Smooth muscle cell of the coronary artery (primary cell): ENCODE measurements around the gene AP3B2. TPM values are rescaled to one million over a fixed set of nuclear protein-coding genes. Genes with fewer than 3 reads are reported as not detected.

ENCODE experiments used
- total RNA-seq: library from RNA; depleted of rRNA; stranded (reverse); fragments of >200 nt; gene quantifications from 2 replicates; pipeline ENCODE4 v1.2.3, GENCODE V29; 2014; ENCODE audit warnings: low replicate concordance

AP3B2 gene
- total RNA-seq = under 0.01 and 1.1 TPM in 2 replicates

GRCh38 chr15:82709421-82710207 is at the start of gene AP3B2:
TSS of gene AP3B2 (minus strand) at chr15:82709875. CDS start at chr15:82709706, 169 bp downstream.

DNA sequence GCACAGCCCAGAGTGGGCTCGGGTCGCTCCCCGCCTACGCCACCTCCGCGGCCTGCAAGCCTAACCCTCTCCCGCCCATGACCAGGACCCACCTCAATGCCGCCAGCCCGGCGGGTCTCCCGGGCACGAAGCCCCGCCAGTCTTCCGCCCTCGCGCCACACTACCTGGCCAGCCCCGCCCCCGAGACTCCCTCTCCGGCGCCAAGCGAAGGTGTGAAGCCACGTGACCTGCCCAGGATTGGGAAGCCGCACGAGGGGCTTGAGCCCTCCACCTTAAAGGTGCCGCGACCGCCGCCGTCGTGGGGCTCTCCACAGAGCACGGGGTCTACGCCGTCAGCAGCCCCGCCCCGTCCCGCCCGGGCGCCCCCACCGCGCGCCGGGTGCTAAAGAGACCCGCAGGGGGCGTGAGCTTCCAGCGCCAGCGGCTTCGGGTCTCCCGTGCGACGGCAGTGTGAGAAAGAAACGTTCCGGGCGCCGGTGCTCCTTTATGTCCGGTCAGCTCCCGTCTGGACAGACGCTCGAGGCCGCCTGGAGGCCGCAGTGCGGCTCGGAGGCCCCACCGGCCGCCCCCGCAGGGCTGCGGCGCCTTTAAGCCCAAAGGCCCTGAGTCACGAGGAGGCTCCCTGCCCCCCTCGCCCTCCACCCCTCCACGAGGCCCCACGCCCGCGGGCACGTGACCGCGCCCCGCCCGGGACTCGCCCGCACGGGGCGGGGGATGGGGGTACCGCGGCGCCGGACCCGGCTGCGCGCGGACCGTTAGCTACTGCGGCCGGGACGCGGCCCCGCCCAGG is 62.4 kb downstream of the AP3B2 start, which contains the start of gene CPEB1:
Gene CPEB1 (minus strand): TSS at position 319 of the 790 bp plus-strand sequence. CDS start 18,904 bp downstream, outside the sequence.

Other genes starting within 250 kb of the AP3B2 start
- gene RPS17, start 169.4 kb downstream of the AP3B2 start, total RNA-seq = 1,529 and 2,990 TPM in 2 replicates
- 1.7 and 13.8 TPM in 2 replicates for gene CPEB1, start 62.5 kb downstream of the AP3B2 start, total RNA-seq
- gene FSD2, start 96.2 kb upstream of the AP3B2 start, total RNA-seq = under 0.01 TPM in 1 of 2 replicates, not detected in the other
- 2.3 and 2.8 TPM in 2 replicates for gene WHAMM, start 99.8 kb upstream of the AP3B2 start, total RNA-seq
- 2.4 and 9.4 TPM in 2 replicates for gene HOMER2, start 242.8 kb upstream of the AP3B2 start, total RNA-seq